Liver (tissue), 9 donors: Measurements from ENCODE around the gene EOLA1. TPM values are rescaled to one million over a fixed set of nuclear protein-coding genes. Genes with fewer than 3 reads are reported as not detected.

Experiments used
- DNase-seq: peaks from one replicate; pipeline ENCODE4 v3.0.0-alpha.2; 2017; ENCODE audit warnings: low spot score
- H3K27ac ChIP-seq, 2 donors: one replicate each; pipeline ENCODE4 v1.7.0; 2013; ENCODE audit warnings: inconsistent platforms in 2 of 2, low read length in 2 of 2, control low read depth in 1 of 2, low read depth in 1 of 2, mild to moderate bottlenecking in 1 of 2
- H3K27me3 ChIP-seq, 4 donors: one replicate each; pipeline versions ENCODE4 v1.6.1 to v1.7.0; 2013; ENCODE audit warnings: low read length in 3 of 4, inconsistent platforms in 1 of 4, mild to moderate bottlenecking in 1 of 4, moderate library complexity in 1 of 4; ENCODE audit not compliant: control insufficient read depth in 4 of 4, insufficient read depth in 4 of 4
- H3K36me3 ChIP-seq, 4 donors: one replicate each; pipeline versions ENCODE4 v1.6.1 to v1.7.0; 2013; ENCODE audit warnings: low read length in 3 of 4, mild to moderate bottlenecking in 3 of 4, low read depth in 1 of 4, moderate library complexity in 1 of 4; ENCODE audit not compliant: control insufficient read depth in 4 of 4, insufficient read depth in 3 of 4
- H3K4me1 ChIP-seq, 4 donors: one replicate each; pipeline versions ENCODE4 v1.6.1 to v1.7.0; 2013; ENCODE audit warnings: low read length in 3 of 4, mild to moderate bottlenecking in 3 of 4, moderate library complexity in 1 of 4; ENCODE audit not compliant: control insufficient read depth in 4 of 4, insufficient read depth in 4 of 4
- H3K4me3 ChIP-seq, 3 donors: one replicate each; pipeline versions ENCODE4 v1.6.1 to v1.7.0; 2013; ENCODE audit warnings: low read length in 3 of 3, control low read depth in 1 of 3, low read depth in 1 of 3, mild to moderate bottlenecking in 1 of 3
- H3K9ac ChIP-seq, 2 donors: one replicate each; pipeline ENCODE4 v1.7.0; 2013; ENCODE audit warnings: low read length in 2 of 2, mild to moderate bottlenecking in 2 of 2, moderate library complexity in 2 of 2, control low read depth in 1 of 2, low read depth in 1 of 2
- H3K9me3 ChIP-seq, 4 donors: one replicate each; pipeline versions ENCODE4 v1.6.1 to v1.7.0; 2013; ENCODE audit warnings: low read length in 3 of 4; ENCODE audit not compliant: control insufficient read depth in 4 of 4
- ATF3 ChIP-seq: IDR thresholded peaks from 2 replicates; pipeline ENCODE4 v1.6.1; 2016; ENCODE audit warnings: antibody characterized with exemption
- CTCF ChIP-seq: fragments of 150-350 bp; IDR thresholded peaks from 2 replicates; pipeline ENCODE4 v1.5.1; 2017; ENCODE audit warnings: improper control_type of control experiment, low read depth, low read length; ENCODE audit not compliant: missing input control
- EGR1 ChIP-seq, 2 donors: IDR thresholded peaks; 2 replicates each; pipeline ENCODE4 v1.6.1; 2016 to 2018; ENCODE audit warnings: antibody characterized with exemption in 2 of 2, low read depth in 2 of 2
- FOXA1 ChIP-seq: IDR thresholded peaks from 2 replicates; pipeline ENCODE4 v1.6.1; 2016; ENCODE audit warnings: antibody characterized with exemption
- FOXA2 ChIP-seq: IDR thresholded peaks from 2 replicates; pipeline ENCODE4 v1.6.1; 2016; ENCODE audit warnings: antibody characterized with exemption
- GABPA ChIP-seq, 2 donors: IDR thresholded peaks in 1 of 2; conservative IDR thresholded peaks in 1 of 2; 2 replicates each; pipeline ENCODE4 v1.6.1; 2016; ENCODE audit warnings: antibody characterized with exemption in 2 of 2, mild to moderate bottlenecking in 1 of 2, moderate library complexity in 1 of 2
- HNF4G ChIP-seq: IDR thresholded peaks from 2 replicates; pipeline ENCODE4 v1.6.1; 2016; ENCODE audit warnings: antibody characterized with exemption
- JUND ChIP-seq, 2 donors: IDR thresholded peaks; 2 replicates each; pipeline ENCODE4 v1.6.1; 2016; ENCODE audit warnings: antibody characterized with exemption in 2 of 2
- MAX ChIP-seq: IDR thresholded peaks from 2 replicates; pipeline ENCODE4 v1.6.1; 2016; ENCODE audit warnings: antibody characterized with exemption
- RAD21 ChIP-seq, 2 donors: IDR thresholded peaks; 2 replicates each; pipeline ENCODE4 v1.6.1; 2016; ENCODE audit warnings: antibody characterized with exemption in 2 of 2, mild to moderate bottlenecking in 2 of 2
- REST ChIP-seq: IDR thresholded peaks from 2 replicates; pipeline ENCODE4 v1.6.1; 2016; ENCODE audit warnings: antibody characterized with exemption, mild to moderate bottlenecking
- RXRA ChIP-seq, 2 donors: IDR thresholded peaks; 2 replicates each; pipeline ENCODE4 v1.6.1; 2017 to 2018; ENCODE audit warnings: antibody characterized with exemption in 2 of 2, mild to moderate bottlenecking in 1 of 2
- SP1 ChIP-seq: IDR thresholded peaks from 2 replicates; pipeline ENCODE4 v1.6.1; 2018; ENCODE audit warnings: antibody characterized with exemption, mild to moderate bottlenecking
- TAF1 ChIP-seq: conservative IDR thresholded peaks from 2 replicates; pipeline ENCODE4 v1.6.1; 2016; ENCODE audit warnings: antibody characterized with exemption, mild to moderate bottlenecking
- YY1 ChIP-seq: IDR thresholded peaks from 2 replicates; pipeline ENCODE4 v1.6.1; 2016; ENCODE audit warnings: antibody characterized with exemption, mild to moderate bottlenecking
- ZBTB33 ChIP-seq: IDR thresholded peaks from 2 replicates; pipeline ENCODE4 v1.6.1; 2016; ENCODE audit warnings: antibody characterized with exemption
- WGBS: extraction: QIAGEN DNeasy Blood & Tissue Kit; methylation state at CpG from one replicate; pipeline ENCODE4 v1.1.7; 2013; 5-methylcytosine and 5-hydroxymethylcytosine counted together
- polyA plus RNA-seq, 2 donors: library from polyadenylated mRNA; stranded (reverse) in 1 of 2; unstranded in 1 of 2; fragments of 200-250 nt in 1 of 2; fragments of >200 nt in 1 of 2; fragmentation: Nextera tagmentation in 1 of 2; extraction: Ambion mirVana in 1 of 2; gene quantifications; one replicate each; pipeline versions ENCODE4 v1.2.1 to v1.2.3, GENCODE V29; 2013 to 2015
- total RNA-seq, 2 donors: library from RNA; depleted of rRNA; stranded (reverse); fragments of >200 nt; gene quantifications; one replicate each; pipeline ENCODE4 v1.2.3, GENCODE V29; 2014
- donor health status: healthy.
- donor health status: healthy.
- donor health status: healthy.
- donor health status: healthy.
- donor health status: healthy.

Gene EOLA1
- total and polyA plus RNA-seq, 4 donors, result 7.5 to 17.2 (median 11.2) TPM

- TF ChIP-seq RAD21 (IDR thresholded peaks at IDR 0.05), result no peak
- no peak for TF ChIP-seq EGR1 (IDR thresholded peaks at IDR 0.05; ENCODE audit: low read depth in 2 of 2)
- TF ChIP-seq JUND (IDR thresholded peaks at IDR 0.05), result no peak
- no peak for TF ChIP-seq FOXA2
- no peak for TF ChIP-seq GABPA (IDR thresholded peaks at IDR 0.05 in 1 of 2, conservative IDR thresholded peaks at IDR 0.05 in 1 of 2)
- no peak for TF ChIP-seq ZBTB33
- TF ChIP-seq SP1, result no peak
- no peak for TF ChIP-seq ATF3
- TF ChIP-seq FOXA1, result no peak
- TF ChIP-seq MAX, result no peak
- TF ChIP-seq RXRA (IDR thresholded peaks at IDR 0.05), result no peak
- TF ChIP-seq CTCF, result no peak
- Histone ChIP-seq H3K9me3 (no peaks in the 10 kb centered on the region), H3K9ac (no peak overlapping the region), H3K4me3 (no peak overlapping the region), H3K36me3 (no peaks in the 10 kb centered on the region), H3K4me1 (no peaks in the 10 kb centered on the region), H3K27me3 (no peaks in the 10 kb centered on the region), H3K27ac (no peak overlapping the region)
- WGBS, result 38% methylated on average over 4 of the region's 4 CpGs
- DNase-seq, result no peak
These were observed 30.4 kb upstream of the EOLA1 start for GRCh38 chrX:149510386-149510785.

GRCh38 chrX:149511081-149511480 lies 29.7 kb upstream of the EOLA1 start:
- Histone ChIP-seq H3K36me3 (no peaks in the 10 kb centered on the region), H3K27ac (no peak overlapping the region), H3K9me3 (no peaks in the 10 kb centered on the region), H3K27me3 (no peaks in the 10 kb centered on the region), H3K4me1 (no peaks in the 10 kb centered on the region), H3K4me3 (no peak overlapping the region), H3K9ac (no peak overlapping the region)
- DNase-seq, result no peak
- WGBS, result 89% methylated on average over 5 of the region's 5 CpGs
- TF ChIP-seq ATF3 (no peak), ZBTB33 (no peak), RAD21 (IDR thresholded peaks at IDR 0.05) (no peak), REST (no peak), YY1 (no peak), GABPA (IDR thresholded peaks at IDR 0.05 in 1 of 2, conservative IDR thresholded peaks at IDR 0.05 in 1 of 2) (no peak), JUND (IDR thresholded peaks at IDR 0.05) (no peak), SP1 (no peak), FOXA2 (no peak), CTCF (no peak), HNF4G (no peak), FOXA1 (no peak), MAX (no peak), TAF1 (no peak), RXRA (IDR thresholded peaks at IDR 0.05) (no peak)
